Neural crest cell (in vitro differentiated cells): ENCODE measurements around the gene UBE2N. TPM values are rescaled to one million over a fixed set of nuclear protein-coding genes. Genes with fewer than 3 reads are reported as not detected.
"Not testable (repeated sequence)": the region's sequence is repeated elsewhere in the genome, so short reads cannot be mapped to it uniquely, and the experiment has no call there.

ENCODE experiments used
- DNase-seq: peaks from one replicate; pipeline ENCODE4 v3.0.0; 2021; ENCODE audit warnings: low read depth, mixed read lengths, low spot score
- H3K27ac Mint-ChIP-seq: one replicate; pipeline ENCODE4 v1.8.0; 2021; ENCODE audit warnings: mild to moderate bottlenecking, mixed read lengths; ENCODE audit not compliant: unreplicated experiment
- H3K27me3 Mint-ChIP-seq: 2 replicates; pipeline ENCODE4 v1.8.0; 2021; ENCODE audit warnings: low read depth, mild to moderate bottlenecking, mixed read lengths
- H3K36me3 Mint-ChIP-seq: 2 replicates; pipeline ENCODE4 v1.8.0; 2021; ENCODE audit warnings: low read depth, mild to moderate bottlenecking, mixed read lengths
- H3K4me1 Mint-ChIP-seq: 2 replicates; pipeline ENCODE4 v1.8.0; 2021; ENCODE audit warnings: mixed read lengths
- H3K4me3 Mint-ChIP-seq: one replicate; pipeline ENCODE4 v1.8.0; 2021; ENCODE audit warnings: mild to moderate bottlenecking, mixed read lengths
- H3K9me3 Mint-ChIP-seq: 2 replicates; pipeline ENCODE4 v1.8.0; 2021; ENCODE audit warnings: mixed read lengths
- total RNA-seq: library from RNA; stranded (reverse); gene quantifications from 2 replicates; pipeline ENCODE4 v1.2.1, GENCODE V29; 2021
- TF ChIP-seq, protein P1 (sequence below): fragments of 200-600 bp; sonication (generic); conservative IDR thresholded peaks from 2 replicates; pipeline ENCODE4 v1.5.0; 2021; ENCODE audit warnings: antibody characterized with exemption, mild to moderate bottlenecking

UBE2N gene
- total RNA-seq, 1 donor from 2014 or later = 176 TPM

DNA sequence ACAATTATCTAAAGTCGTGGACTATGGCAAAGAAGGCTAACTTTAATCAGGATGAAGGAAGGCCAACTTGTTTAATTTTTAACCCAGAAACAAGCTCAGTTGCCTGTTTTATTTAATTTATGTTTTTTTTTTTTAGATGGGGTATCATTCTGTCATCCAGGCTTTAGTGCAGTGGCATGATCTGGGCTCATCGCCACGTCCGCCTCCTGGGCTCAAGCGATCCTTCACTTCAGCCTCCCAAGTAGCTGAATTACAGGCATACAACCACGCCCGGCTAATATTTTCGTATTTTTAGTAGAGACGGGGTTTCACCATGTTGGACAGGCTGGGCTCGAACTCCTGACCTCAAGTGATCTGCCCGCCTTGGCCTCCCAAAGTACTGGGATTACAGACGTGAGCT, 44.3 kb downstream of the UBE2N start:
- H3K36me3 Mint-ChIP-seq = peaks cover 18% of the 10 kb centered on the region
- no peak for DNase-seq
- TF ChIP-seq, protein P1, sequence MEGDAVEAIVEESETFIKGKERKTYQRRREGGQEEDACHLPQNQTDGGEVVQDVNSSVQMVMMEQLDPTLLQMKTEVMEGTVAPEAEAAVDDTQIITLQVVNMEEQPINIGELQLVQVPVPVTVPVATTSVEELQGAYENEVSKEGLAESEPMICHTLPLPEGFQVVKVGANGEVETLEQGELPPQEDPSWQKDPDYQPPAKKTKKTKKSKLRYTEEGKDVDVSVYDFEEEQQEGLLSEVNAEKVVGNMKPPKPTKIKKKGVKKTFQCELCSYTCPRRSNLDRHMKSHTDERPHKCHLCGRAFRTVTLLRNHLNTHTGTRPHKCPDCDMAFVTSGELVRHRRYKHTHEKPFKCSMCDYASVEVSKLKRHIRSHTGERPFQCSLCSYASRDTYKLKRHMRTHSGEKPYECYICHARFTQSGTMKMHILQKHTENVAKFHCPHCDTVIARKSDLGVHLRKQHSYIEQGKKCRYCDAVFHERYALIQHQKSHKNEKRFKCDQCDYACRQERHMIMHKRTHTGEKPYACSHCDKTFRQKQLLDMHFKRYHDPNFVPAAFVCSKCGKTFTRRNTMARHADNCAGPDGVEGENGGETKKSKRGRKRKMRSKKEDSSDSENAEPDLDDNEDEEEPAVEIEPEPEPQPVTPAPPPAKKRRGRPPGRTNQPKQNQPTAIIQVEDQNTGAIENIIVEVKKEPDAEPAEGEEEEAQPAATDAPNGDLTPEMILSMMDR = no peak
- peaks cover 5% of the 10 kb centered on the region for H3K4me1 Mint-ChIP-seq
- H3K27me3 Mint-ChIP-seq = no peaks in the 10 kb centered on the region
- H3K4me3 Mint-ChIP-seq = no peak overlapping the region
- no peaks in the 10 kb centered on the region for H3K9me3 Mint-ChIP-seq
- H3K27ac Mint-ChIP-seq = no peak overlapping the region

DNA sequence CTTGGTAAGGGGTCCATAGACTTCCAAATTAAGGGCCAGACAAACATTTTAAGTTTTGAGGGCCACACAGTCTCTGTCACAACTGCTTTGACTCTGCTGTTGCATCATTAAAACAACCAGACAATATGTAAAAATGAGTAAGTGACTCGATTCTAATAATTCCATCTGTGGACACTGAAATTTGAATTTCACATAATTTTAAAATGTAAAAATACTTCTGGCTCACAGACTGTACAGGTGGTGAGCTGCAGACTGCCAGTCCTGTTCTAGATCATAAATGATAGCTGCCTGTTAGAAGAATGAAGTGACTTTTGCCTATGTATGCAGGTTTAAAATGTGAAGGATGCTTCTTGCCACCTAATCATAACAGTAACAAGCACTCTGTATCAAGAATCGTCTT, 48.3 kb downstream of the UBE2N start:
- Mint-ChIP-seq H3K27ac (no peak overlapping the region), H3K4me3 (no peak overlapping the region), H3K27me3 (no peaks in the 10 kb centered on the region), H3K36me3 (peaks cover 12% of the 10 kb centered on the region), H3K4me1 (peaks cover 6% of the 10 kb centered on the region), H3K9me3 (no peaks in the 10 kb centered on the region)
- TF ChIP-seq, protein P1 = no peak
- no peak for DNase-seq

DNA sequence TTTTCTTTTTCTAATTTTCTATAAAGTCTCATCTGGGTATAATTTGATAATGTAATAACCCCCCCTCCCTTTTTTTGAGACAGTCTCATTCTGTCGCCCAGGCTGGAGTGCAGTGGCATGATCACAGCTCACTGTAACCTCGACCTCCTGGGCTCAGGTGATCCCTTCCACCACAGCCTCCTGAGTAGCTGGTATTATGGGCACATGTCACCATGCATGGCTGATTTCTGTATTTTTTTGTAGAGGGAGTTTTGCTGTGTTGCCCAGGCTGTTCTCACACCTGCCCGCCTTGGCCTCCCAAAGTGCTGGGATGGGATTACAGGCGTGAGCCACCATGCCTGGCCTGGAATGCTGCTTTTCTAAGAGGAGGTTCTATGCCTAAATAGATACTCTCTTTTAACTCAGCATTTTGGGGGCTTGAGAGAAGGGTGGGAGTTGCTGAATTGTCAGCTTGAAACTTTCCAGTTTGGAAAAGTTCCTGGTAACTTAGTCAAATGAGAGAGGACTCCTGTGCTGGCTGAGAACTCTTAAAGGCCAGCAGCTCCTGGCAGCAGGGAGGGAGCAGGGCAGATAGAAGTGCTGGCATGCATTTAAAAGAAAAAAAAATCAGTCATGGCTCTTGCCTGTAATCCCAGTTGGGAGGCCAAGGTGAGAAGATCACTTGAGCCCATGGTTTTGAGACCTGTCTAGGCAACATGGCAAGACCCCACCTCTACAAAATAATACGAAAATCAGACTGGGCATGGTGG, 51.0 kb downstream of the UBE2N start:
- TF ChIP-seq, protein P1 = no peak
- H3K4me1 Mint-ChIP-seq = peaks cover 15% of the 10 kb centered on the region
- DNase-seq = no peak
- H3K36me3 Mint-ChIP-seq = peaks cover 11% of the 10 kb centered on the region
- no peak overlapping the region for H3K4me3 Mint-ChIP-seq
- no peaks in the 10 kb centered on the region for H3K27me3 Mint-ChIP-seq
- H3K9me3 Mint-ChIP-seq = no peaks in the 10 kb centered on the region
- peak overlapping the region; percentile 92 for H3K27ac Mint-ChIP-seq

DNA sequence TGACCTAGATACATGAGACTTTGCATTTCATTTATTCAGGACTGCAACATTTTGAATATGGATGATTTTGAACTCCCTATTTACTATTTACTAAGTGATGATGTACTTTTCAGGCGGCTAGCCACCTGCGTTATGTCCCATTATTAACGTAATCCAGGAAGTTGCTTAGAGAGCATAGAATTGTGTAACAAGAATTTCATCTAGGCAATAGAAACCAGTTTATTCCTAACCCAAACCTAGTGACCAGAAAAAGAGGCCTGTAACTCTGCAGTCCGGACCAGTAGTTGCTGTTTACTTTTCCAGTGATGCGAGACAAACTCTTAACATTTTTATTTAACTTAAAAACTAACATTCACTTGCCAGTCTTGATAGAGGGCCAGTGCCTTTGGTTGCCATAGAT, 51.7 kb downstream of the UBE2N start:
- H3K36me3 Mint-ChIP-seq = peaks cover 17% of the 10 kb centered on the region
- H3K9me3 Mint-ChIP-seq = peaks cover 3% of the 10 kb centered on the region
- no peak overlapping the region for H3K4me3 Mint-ChIP-seq
- TF ChIP-seq, protein P1 = no peak
- DNase-seq = no peak
- no peaks in the 10 kb centered on the region for H3K27me3 Mint-ChIP-seq
- peaks cover 21% of the 10 kb centered on the region for H3K4me1 Mint-ChIP-seq
- no peak overlapping the region for H3K27ac Mint-ChIP-seq

DNA sequence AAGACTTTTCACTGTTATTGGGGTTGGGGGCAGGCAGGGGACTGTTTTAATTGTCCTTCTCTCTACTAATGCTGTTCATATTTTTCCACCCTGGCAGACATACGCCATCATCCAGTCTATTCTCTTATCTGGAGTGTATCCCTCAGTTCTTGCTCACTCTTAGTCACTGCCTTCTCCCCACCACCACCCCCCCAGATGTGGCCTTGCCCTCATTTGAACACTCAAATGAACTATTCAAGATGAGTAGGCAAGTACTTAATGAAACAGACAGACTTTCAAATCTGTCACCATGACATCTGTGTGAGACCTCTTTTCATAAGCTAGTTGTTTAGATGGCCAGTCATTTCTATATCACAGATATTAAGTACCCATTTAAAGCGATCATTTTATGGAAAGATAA, 54.0 kb downstream of the UBE2N start:
- Mint-ChIP-seq H3K4me3 (no peak overlapping the region), H3K36me3 (peaks cover 16% of the 10 kb centered on the region), H3K27ac (peak overlapping the region; percentile 35), H3K27me3 (no peaks in the 10 kb centered on the region), H3K4me1 (peaks cover 32% of the 10 kb centered on the region), H3K9me3 (peaks cover 3% of the 10 kb centered on the region)
- DNase-seq = no peak
- TF ChIP-seq, protein P1 = no peak

DNA sequence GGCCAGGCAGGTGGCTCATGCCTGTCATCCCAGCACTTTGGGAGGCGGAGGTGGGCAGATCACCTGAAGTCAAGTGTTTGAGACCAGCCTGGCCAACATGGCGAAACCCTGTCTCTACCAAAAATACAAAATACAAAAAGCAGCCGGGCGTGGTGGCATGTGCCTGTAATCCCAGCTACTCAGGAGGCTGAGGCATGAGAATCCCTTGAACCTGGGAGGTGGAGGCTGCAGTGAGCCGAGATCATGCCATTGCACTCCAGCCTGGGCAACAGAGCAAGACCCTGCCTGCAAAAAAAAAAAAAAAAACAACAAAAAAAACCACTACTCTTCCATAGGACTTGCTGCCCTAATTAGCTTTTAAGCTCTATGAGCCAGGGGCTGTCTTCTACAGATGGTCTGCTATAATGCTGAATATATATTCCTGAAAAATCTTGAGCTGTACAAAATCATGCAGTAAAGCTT, 59.7 kb downstream of the UBE2N start:
- Mint-ChIP-seq H3K36me3 (peaks cover 13% of the 10 kb centered on the region), H3K4me3 (peak overlapping the region; percentile 100), H3K4me1 (peaks cover 55% of the 10 kb centered on the region)
- not testable (repeated sequence) for H3K27ac Mint-ChIP-seq, H3K9me3 Mint-ChIP-seq, DNase-seq, H3K27me3 Mint-ChIP-seq
